HG03135 (cell line): Measurements from ENCODE around the gene C4orf17.
"Not testable (repeated sequence)": the region's sequence is repeated elsewhere in the genome, so short reads cannot be mapped to it uniquely, and the experiment has no call there.

Experiments
- ATAC-seq: cut with Tn5 transposase; IDR thresholded peaks from one replicate; pipeline ENCODE4 v1.9.1; 2021; ENCODE audit warnings: mild to moderate bottlenecking, moderate library complexity; ENCODE audit not compliant: unreplicated experiment

C4orf17 gene

GRCh38 chr4:99510721-99511120, at the start of gene C4orf17:
Gene C4orf17 (plus strand): TSS chr4:99511021. CDS start chr4:99513082, 2,061 bp downstream.
- ATAC-seq, result no peak

- no peak for ATAC-seq
Measured at GRCh38 chr4:99461623-99462401, 49.0 kb upstream of the C4orf17 start.

- ATAC-seq, result peak; percentile 95
Measured at GRCh38 chr4:99462875-99463464, 47.9 kb upstream of the C4orf17 start.

GRCh38 chr4:99463566-99463965, 47.3 kb upstream of the C4orf17 start:
- no peak for ATAC-seq

GRCh38 chr4:99467887-99468286, 42.9 kb upstream of the C4orf17 start:
- ATAC-seq, result no peak

GRCh38 chr4:99468889-99469288, 41.9 kb upstream of the C4orf17 start:
- no peak for ATAC-seq

- no peak for ATAC-seq
Measured at GRCh38 chr4:99471349-99471748, 39.5 kb upstream of the C4orf17 start.

GRCh38 chr4:99471896-99472295, 38.9 kb upstream of the C4orf17 start:
- ATAC-seq, result no peak

GRCh38 chr4:99473131-99473530, 37.7 kb upstream of the C4orf17 start:
- no peak for ATAC-seq

- ATAC-seq, result no peak
Measured at GRCh38 chr4:99483636-99484035, 27.2 kb upstream of the C4orf17 start.

- ATAC-seq, result no peak
Measured at GRCh38 chr4:99485212-99485611, 25.6 kb upstream of the C4orf17 start.

- ATAC-seq, result not testable (repeated sequence)
Measured at GRCh38 chr4:99486648-99487047, 24.2 kb upstream of the C4orf17 start.

GRCh38 chr4:99490286-99490685, 20.5 kb upstream of the C4orf17 start:
- no peak for ATAC-seq

- ATAC-seq, result no peak
Measured at GRCh38 chr4:99504804-99505502, 5.9 kb upstream of the C4orf17 start.

- no peak for ATAC-seq
Measured at GRCh38 chr4:99506781-99507180, 4.0 kb upstream of the C4orf17 start.

GRCh38 chr4:99507349-99507748, 3.5 kb upstream of the C4orf17 start:
- no peak for ATAC-seq

- no peak for ATAC-seq
Measured at GRCh38 chr4:99507762-99508161, 3.1 kb upstream of the C4orf17 start.

GRCh38 chr4:99518601-99519295, 7.9 kb downstream of the C4orf17 start:
- no peak for ATAC-seq

- no peak for ATAC-seq
Measured at GRCh38 chr4:99529228-99529627, 18.4 kb downstream of the C4orf17 start.

- ATAC-seq, result no peak
Measured at GRCh38 chr4:99529956-99530355, 19.1 kb downstream of the C4orf17 start.

- ATAC-seq, result not testable (repeated sequence)
Measured at GRCh38 chr4:99534699-99535098, 23.9 kb downstream of the C4orf17 start.
